Measurements from ENCODE around the gene GCC1. TPM values are rescaled to one million over a fixed set of nuclear protein-coding genes. Genes with fewer than 3 reads are reported as not detected.
A peak's percentile ranks its signal among the peaks of the same experiment; 100 is the strongest.
"Not testable (repeated sequence)": the region's sequence is repeated elsewhere in the genome, so short reads cannot be mapped to it uniquely, and the experiment has no call there.

Gene GCC1
- total RNA-seq, 1 donor from 2014 or later, result 7.0 TPM

GRCh38 chr7:127594490-127594889, 9.1 kb upstream of the GCC1 start:
- intact Hi-C loops (cut with DNase I), result no loop called here
- no peak for DNase-seq
- ATAC-seq (ENCODE audit: poor library complexity), result peak; percentile 28

GRCh38 chr7:127592550-127592949, 7.2 kb upstream of the GCC1 start:
- ATAC-seq (ENCODE audit: poor library complexity) (no peak), DNase-seq (no peak)
- intact Hi-C loops (cut with DNase I), result no loop called here

DNA sequence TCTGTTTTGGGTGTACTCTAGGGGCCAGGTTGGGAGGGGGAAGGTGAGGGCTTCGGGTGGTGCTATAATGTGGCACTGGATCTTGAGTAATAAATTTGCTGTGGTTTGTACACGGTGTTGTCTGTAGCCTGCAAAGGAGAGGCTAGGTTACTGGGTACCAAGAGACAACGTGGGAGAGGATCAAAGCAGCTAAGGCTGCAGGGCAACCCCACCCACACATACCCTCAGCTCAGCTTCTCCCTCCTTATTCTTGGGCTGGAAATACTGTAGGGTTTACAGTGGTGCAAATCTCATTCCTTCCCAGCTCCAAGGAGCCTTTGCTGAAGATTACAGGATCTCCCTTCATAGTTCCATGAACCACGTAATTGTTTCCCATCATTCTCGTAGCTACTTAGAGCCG, 6.2 kb upstream of the GCC1 start:
- DNase-seq, result no peak
- no peak for ATAC-seq (ENCODE audit: poor library complexity)
- intact Hi-C loops (cut with DNase I), result no loop called here

GRCh38 chr7:127591189-127591588, 5.8 kb upstream of the GCC1 start:
- no peak for ATAC-seq (ENCODE audit: poor library complexity)
- intact Hi-C loops (cut with DNase I), result no loop called here

GRCh38 chr7:127589896-127590295, 4.5 kb upstream of the GCC1 start:
- ATAC-seq (ENCODE audit: poor library complexity), result no peak
- no peak for DNase-seq
- intact Hi-C loops (cut with DNase I), result loop anchor here (5.0 to 10.0 kb wide), 2 partner anchors 62 to 195 kb away; partner anchors contain the start of genes SND1 and ZNF800

More at GRCh38 chr7:127591189-127591588, 5.8 kb upstream of the GCC1 start:
- DNase-seq, result no peak

- peak; percentile 63 for DNase-seq
- intact Hi-C loops (cut with DNase I), result loop anchor here (5.0 to 10.0 kb wide), 2 partner anchors 63 to 194 kb away; partner anchors contain the start of genes SND1 and ZNF800
- ATAC-seq (ENCODE audit: poor library complexity), result peak; percentile 40
Measured at GRCh38 chr7:127588697-127589482, 3.5 kb upstream of the GCC1 start.

GRCh38 chr7:127588019-127588696, 2.8 kb upstream of the GCC1 start, which contains the start of gene ARF5:
Gene ARF5 (plus strand): TSS chr7:127588411. CDS start chr7:127588499, 88 bp downstream.
- DNase-seq (peak; percentile 94), ATAC-seq (ENCODE audit: poor library complexity) (peak; percentile 96)
- intact Hi-C loops (cut with DNase I), result loop anchor here (5.0 to 10.0 kb wide), 2 partner anchors 64 to 193 kb away; partner anchors contain the start of genes SND1 and ZNF800

GRCh38 chr7:127587663-127588018, 2.2 kb upstream of the GCC1 start:
- intact Hi-C loops (cut with DNase I), result loop anchor here (5.0 to 10.0 kb wide), 2 partner anchors 65 to 193 kb away; partner anchors contain the start of genes SND1 and ZNF800
- no peak for DNase-seq
- no peak for ATAC-seq (ENCODE audit: poor library complexity)

GRCh38 chr7:127586346-127586745, 950 bp upstream of the GCC1 start:
- intact Hi-C loops (cut with DNase I), result loop anchor here (5.0 to 10.0 kb wide), 2 partner anchors 66 to 192 kb away; partner anchors contain the start of genes SND1 and ZNF800
- DNase-seq, result no peak

GRCh38 chr7:127584648-127585043, 750 bp downstream of the GCC1 start:
- DNase-seq (no peak), ATAC-seq (ENCODE audit: poor library complexity) (no peak)
- intact Hi-C loops (cut with DNase I), result loop anchor here (5.0 to 10.0 kb wide), 2 partner anchors 68 to 190 kb away; partner anchors contain the start of genes SND1 and ZNF800

More at GRCh38 chr7:127586346-127586745, 950 bp upstream of the GCC1 start:
- no peak for ATAC-seq (ENCODE audit: poor library complexity)

DNA sequence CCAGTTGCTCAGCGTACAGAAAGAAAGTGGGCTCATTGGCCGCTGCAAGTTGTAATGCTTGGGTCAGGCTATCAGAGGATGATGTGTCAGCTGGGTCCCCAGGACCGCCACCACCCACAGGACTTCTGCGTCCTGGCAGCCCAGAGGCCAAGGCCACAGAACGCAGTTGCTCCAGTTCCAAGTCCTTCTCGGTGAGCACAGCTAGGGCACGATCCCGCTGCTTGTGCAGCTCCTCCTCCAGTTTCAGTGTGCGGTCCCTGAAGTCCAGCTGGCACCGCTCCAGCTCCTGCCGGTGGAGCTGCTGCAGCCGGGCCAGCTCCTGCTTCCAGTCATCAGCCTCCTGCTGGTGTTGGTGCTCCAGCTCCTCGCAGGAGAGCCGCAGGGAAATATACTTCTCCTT, 3.0 kb downstream of the GCC1 start:
- peak; percentile 50 for ATAC-seq (ENCODE audit: poor library complexity)
- intact Hi-C loops (cut with DNase I), result loop anchor here (10.0 kb wide), 1 partner anchor 188 kb away; the partner anchor contains the start of gene ZNF800
- peak; percentile 89 for DNase-seq

DNA sequence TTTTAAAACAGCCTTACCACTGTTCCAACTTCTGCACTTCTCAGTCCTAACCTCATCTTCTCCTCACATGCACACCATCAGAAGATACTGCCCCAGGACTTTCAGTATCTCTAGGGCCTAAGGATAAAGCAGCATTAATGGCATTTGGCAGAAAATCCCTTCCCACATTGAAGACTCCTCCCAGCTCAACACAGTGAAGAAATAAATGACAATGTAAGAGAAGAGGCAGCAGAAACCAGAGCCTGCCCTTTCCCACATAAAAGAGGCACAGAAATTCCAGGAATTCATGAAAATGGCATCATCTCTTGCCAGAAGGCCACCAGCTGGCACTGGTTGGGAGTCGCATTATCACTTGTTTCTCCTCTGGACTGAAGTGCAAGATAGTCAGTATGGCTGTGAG, 3.7 kb downstream of the GCC1 start:
- intact Hi-C loops (cut with DNase I), result loop anchor here (10.0 kb wide), 1 partner anchor 187 kb away; the partner anchor contains the start of gene ZNF800

GRCh38 chr7:127580612-127581011, 4.8 kb downstream of the GCC1 start:
- DNase-seq (no peak), ATAC-seq (ENCODE audit: poor library complexity) (no peak)
- intact Hi-C loops (cut with DNase I), result loop anchor here (10.0 kb wide), 1 partner anchor 186 kb away; the partner anchor contains the start of gene ZNF800

More for the DNA sequence above, 3.7 kb downstream of the GCC1 start:
- ATAC-seq (ENCODE audit: poor library complexity), result no peak
- DNase-seq, result no peak

DNA sequence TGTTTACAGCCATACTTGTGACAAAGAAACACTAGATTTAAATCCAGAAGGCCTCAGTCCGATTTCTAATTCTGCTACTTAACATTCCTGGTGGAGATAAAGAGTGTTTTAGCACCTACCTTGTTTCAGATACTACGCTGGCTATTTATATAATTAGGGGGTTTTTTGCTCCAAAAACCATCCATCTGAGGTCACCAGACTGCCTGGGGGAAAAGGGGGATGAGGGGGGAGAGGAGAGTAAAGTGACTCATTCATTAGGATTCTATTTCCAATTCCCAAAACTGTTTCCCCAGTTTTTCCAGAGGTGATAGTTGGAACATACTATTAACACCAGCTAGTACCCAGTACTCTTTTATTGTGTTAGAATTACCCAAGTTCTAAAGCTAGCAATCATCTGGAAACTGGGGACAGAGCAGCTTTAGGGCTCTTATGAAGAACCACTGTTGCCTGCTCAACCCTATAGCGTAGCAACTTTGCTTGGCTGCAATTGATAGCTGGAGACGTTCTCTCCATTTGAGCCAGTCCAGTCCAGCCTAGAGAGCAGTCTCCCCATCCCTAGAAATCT, 6.6 kb downstream of the GCC1 start:
- no peak for ATAC-seq (ENCODE audit: poor library complexity)
- intact Hi-C loops (cut with DNase I), result no loop called here
- no peak for DNase-seq

DNA sequence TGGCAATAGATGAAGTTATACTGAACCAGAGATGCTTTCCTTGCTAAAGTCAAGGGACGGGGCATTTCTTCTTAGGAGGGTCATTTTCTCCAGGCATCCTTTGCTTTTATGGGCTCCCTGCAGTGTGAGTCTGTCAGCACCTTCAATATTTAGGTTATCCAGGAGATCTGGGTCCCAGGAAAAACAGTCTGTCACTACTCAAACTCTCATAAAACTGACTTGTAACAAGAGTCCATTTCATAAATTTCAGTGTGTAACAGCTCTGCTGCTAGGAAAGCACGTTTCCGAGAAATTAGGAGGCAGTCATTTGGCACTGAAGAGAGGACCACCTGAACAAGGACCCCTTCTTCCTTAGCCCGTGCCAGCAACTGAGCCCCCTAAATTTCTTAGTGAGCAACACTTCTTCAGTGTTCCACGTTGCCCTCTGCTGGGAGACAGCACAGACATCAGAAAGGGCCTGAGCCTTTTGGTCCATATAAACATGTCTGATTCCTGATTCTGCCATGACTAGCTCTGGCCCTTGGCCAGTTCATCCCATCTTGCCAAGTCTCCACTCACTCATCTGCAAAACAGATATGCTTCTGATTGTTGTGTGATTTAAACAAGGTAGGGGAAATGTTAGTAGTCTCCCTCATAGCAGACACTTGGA, 7.2 kb downstream of the GCC1 start:
- intact Hi-C loops (cut with DNase I), result no loop called here
- ATAC-seq (ENCODE audit: poor library complexity) (no peak), DNase-seq (peak; percentile 37)

DNA sequence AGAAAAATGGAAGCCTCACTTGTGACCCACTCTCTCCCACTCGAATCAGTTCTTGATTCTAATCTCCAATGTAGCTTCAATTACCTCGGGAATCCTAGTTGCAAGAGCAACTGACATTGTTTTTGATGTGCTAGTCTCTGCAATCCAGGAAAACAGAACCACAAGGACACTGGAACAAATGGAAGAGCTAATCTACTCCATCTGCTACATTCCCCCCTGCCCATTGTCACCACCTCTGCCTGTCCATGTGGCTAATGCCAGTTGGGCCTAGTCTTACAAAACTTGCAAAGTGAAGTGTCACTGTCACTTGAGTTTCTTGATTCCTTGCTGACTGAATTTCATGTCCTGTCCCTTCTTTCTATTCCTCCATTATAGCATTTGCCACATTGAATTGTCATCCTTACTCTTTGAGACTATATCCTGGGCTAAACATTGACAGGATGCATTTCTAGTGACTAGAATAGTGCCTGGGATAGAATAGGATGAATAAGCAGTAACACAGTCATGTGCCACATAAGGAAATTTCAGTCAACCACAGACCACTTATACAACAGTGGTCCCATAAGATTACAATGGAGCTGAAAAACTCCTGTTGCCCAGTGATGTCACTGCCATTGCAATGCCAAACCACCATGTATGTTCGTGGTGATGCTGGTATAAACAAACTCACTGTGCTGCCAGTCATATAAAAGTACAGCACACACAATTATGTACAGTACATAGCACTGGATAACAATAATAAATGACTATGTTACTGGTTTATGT, 13.5 kb downstream of the GCC1 start:
- intact Hi-C loops (cut with DNase I), result no loop called here
- DNase-seq, result no peak
- ATAC-seq (ENCODE audit: poor library complexity), result no peak

DNA sequence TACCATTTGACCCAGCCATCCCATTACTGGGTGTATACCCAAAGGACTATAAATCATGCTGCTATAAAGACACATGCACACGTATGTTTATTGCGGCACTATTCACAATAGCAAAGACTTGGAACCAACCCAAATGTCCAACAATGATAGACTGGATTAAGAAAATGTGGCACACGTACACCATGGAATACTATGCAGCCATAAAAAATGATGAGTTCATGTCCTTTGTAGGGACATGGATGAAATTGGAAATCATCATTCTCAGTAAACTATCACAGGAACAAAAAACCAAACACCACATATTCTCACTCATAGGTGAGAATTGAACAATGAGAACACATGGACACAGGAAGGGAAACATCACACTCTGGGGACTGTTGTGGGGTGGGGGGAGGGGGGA, 17.4 kb downstream of the GCC1 start:
- ATAC-seq (ENCODE audit: poor library complexity); DNase-seq; intact Hi-C loops (cut with DNase I): not testable (repeated sequence)

- ATAC-seq (ENCODE audit: poor library complexity) (no peak), DNase-seq (no peak)
- intact Hi-C loops (cut with DNase I), result no loop called here
Measured at GRCh38 chr7:127566242-127566641, 19.2 kb downstream of the GCC1 start.

Data from Right ventricle myocardium superior (tissue), 1 donor.